MM.1S (cell line): ENCODE results near the gene EPHB1.

Source experiments
- EZH2 ChIP-seq: fragments of 300-600 bp; sonication (generic); optimal IDR thresholded peaks from 2 replicates; pipeline ENCODE3; 2017; ENCODE audit warnings: low read depth, mild to moderate bottlenecking, antibody characterized with exemption, low read length, mixed read lengths
- TF ChIP-seq, protein P1 (sequence below): fragments of 300-600 bp; sonication (generic); IDR thresholded peaks from 2 replicates; pipeline ENCODE4 v1.5.1; 2016; ENCODE audit warnings: antibody characterized with exemption, low read length, mixed read lengths

DNA sequence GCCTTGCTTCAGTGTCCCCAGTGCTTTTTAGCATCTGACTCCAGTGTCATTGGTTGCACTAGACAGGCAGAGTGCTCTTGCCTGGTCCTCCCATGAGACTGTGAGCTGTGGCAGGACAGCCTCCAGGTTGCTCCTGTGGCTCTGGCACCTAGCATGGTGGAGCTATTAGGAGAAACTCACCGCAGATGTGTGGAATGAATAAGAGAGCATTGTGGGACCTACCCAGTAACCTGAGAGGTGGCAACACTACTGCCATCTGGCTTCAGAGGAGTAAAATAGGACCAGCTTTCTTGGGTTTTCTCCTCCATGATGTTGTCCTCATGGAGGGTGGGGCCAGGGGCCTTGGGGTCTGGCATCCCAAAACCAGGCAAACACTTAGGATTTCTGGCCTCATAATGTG, 183.6 kb downstream of the EPHB1 start:
- TF ChIP-seq, protein P1, sequence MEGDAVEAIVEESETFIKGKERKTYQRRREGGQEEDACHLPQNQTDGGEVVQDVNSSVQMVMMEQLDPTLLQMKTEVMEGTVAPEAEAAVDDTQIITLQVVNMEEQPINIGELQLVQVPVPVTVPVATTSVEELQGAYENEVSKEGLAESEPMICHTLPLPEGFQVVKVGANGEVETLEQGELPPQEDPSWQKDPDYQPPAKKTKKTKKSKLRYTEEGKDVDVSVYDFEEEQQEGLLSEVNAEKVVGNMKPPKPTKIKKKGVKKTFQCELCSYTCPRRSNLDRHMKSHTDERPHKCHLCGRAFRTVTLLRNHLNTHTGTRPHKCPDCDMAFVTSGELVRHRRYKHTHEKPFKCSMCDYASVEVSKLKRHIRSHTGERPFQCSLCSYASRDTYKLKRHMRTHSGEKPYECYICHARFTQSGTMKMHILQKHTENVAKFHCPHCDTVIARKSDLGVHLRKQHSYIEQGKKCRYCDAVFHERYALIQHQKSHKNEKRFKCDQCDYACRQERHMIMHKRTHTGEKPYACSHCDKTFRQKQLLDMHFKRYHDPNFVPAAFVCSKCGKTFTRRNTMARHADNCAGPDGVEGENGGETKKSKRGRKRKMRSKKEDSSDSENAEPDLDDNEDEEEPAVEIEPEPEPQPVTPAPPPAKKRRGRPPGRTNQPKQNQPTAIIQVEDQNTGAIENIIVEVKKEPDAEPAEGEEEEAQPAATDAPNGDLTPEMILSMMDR: no peak
- TF ChIP-seq EZH2: no peak
